Measurements from ENCODE around the gene RITA1.

Gene RITA1

DNA sequence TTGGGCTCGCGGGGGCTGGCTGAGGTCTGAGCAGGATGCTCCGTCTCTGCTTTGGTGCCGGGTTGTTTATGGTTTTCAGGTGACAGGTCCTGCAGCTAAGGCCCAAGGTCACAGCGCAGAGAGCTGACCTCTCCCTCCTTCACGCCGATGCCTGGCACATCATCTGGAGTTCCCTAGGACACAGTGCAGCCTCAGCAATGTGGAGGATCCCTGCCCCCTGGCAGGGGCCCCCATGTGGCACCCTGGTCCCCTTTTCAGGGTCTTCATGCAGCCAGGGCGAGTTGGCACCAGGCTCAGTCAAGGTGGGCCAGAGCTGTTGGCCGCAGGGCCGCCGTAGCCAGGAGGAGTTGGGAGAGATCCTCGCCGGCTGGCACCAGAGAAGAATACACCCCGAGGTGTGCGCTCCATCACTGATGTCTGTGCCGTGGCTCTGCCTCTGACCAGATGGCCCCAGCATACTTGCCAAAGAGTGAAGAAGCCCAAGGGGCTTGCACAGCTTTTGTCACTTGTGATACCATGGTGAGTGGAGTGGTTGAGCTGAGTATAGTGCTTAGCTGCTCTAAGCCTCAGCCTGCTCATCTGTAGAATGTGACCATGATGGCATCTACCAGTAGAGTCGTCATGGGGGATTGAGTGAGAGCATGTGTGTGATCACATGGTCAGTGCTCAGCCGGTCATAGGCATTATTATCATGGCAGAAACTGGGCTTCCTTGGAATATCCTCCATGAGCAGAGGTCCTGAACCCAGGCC lies 46.7 kb downstream of the RITA1 start:
- no peak for DNase-seq

DNA sequence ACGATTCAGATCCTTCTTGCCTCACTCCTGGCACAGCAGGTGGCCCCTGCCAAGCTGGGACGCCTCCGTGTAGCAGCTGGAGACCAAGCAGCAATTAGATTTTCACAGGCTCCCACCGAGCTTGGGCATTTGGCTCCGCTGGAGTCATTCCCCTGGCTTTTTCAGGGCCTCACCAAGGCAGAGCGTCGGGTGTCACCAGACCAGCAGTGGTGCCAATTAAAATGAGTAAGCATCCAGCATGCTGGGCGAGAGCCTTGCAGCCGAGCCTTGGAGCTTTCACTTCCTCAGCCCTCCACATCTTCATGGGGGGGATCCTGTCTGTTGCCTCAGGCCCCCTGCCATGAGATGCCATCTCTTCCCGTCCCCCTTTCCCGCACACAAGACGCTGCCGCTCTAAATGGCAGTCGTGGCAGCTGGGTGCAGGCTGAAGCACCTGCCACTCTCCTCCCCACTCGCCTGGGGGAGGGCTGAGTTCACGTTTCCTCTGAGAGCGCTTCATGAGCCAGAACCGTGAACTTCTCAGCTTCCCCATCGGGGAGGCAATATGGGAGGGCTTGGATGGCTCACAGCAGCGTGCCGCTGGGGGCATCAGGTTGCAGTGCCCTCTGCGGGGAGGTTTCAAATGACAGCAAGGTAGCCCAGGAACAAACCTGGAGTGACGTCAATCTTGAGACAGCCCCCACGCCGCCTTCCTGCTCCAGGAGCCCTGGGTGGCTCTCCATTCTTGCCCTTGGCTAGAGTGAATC lies 47.5 kb downstream of the RITA1 start:
- DNase-seq = peak; percentile 81

DNA sequence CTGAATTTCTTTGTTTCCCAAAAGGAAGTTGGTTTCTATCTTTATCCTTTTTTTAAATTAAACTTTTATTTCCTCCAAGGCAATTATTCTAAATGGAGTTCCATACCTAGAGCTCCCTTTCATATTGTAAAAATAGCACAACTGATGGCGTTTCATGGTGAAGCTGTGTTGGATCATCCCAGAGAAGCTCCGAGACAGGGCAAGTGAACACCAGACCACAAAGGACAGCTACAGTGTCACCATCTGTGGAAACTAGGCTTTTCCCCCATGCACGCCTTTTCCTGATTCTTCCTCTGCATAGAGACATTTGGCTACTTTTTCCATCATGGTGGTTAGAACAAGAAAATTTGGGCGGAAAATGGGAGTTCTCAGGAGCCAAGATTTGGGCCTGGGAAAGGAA lies 48.4 kb downstream of the RITA1 start:
- no peak for DNase-seq

DNA sequence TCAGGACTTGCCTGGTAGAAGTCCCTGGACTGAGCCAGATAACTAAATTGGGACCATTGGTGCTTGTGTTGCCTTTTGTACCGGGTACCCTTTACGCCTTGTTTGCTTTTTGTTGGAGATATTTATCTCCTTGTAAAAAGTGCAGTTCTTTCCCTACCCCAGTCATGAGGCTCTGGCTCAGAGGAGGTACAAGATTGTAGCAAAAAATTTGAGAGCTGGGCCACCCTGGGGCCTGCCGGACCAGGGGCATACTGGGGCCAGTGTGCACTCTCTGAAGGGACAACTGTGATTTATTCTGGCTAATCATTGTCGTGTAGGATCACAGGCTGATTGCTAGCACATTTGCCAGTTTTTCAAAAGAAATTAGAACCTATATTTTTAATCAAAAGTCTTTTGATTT lies 49.0 kb downstream of the RITA1 start:
- no peak for DNase-seq

DNA sequence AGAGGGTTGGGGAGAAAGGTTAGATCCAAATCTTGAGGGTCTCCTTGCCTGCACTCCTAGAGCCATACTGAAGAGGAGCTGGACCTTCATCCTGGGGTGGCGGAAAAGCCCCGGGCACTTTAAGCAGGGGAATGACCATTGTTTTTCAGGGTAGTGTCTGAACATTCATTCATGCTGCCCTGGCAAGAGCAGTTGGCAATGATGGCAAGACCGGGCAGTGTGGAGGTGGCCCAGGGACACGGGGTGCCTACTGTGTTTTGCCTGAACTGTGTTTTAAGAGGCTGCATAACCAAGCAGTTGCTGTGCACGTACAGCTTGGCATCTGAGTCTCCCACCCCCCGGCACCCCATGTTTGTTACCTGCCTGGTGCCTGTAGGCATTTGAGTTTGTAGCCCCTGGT lies 50.5 kb downstream of the RITA1 start:
- DNase-seq = no peak

DNA sequence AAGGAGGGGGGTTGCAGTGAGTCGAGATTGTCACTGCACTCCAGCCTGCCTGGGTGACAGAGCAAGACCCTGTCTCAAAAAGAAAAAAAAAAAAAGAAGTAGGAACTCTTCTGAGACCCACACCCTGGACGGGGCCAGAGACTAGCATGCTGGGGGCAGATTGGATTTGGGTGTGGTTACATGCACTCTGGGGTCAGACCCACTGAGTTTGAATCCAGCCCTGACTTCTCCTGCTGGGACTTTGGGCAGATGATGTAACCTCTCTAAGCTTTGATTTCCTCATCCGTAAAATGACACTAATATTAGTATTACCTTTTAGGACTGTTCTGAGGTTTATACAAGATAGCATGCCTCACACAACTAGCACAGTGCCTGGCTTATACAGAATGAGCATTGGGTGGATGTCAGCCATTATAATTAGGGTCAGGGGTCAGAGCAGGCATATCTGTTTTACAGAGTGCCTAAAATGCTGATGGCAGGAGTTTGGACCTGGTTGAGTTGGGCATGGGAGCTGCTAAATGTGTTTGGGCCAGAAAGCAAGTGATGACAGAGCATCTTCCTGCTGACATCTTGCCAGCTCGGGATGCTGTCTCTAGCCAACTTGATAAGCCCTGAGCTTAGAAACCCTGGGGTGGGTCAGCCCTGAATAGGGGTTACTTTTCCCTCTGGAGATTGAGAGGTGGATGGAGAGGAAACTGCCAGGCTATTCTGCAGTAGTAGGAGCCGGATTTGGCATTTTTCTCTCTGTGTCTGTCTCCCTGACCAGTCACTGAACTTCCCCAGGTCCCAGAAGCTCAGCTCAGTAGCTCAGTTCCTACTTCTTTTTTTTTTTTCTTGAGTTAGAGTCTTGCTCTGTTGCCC lies 51.2 kb downstream of the RITA1 start:
- DNase-seq = no peak

DNA sequence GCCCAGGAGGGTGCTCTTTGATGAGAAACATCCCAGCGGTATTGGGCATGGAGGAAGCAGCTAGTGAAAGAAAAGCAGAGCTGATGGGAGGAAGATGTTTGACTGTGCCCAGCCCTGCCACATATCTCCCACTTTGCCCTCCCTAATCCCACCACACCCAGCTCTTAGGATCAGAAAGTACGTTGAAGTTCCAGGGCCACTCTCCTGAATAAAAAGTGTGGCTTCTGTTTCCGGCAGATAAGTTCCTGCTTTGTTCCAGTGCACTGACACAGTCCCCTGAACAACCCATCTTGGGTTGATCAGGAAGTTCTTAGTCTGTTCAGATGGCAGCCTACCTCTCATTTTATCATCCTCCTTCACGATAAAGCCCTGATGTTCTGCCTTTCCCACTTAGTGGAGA lies 52.2 kb downstream of the RITA1 start:
- DNase-seq = no peak

DNA sequence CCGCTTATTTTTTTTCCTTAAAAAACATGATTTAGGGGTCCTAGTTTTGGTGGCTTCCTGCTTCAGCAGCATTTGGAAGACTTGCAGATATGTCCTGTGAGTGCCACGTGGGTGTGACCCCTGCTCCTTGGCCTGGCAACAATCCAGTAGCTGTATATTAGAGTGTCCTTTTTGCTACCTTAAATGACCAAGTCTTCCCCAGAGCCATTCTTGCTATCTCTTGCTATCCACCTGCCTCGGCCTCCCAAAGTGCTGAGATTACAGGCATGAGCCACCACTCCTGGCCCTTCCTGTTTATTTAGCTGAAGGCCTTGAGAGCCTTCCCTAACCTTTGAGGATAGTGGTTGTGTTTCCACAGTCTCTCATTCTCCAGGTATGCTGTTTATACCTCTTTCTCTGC lies 52.8 kb downstream of the RITA1 start:
- DNase-seq = no peak

DNA sequence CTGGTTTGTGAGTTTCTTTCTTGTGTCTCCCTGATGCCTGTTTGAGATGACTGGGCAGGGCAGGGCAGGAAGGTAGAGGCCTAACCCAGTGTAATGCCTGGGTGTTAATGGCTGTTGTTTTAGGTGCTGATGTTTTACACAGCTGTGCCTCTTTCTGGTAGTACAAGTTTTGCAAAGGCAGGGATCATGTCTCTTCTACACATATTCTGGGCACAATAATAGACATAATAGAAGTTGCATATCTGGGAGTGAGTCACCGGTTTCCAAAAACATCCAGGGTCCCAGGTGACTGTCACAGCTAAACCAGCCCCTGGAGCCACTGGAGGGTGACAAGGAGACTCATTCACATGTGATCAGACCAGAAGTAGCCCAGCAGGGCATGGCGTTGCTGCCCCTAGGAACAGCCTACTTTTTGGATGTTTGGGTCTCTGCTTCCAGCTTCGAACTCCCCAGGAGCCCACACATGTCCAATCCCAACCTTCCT lies 53.8 kb downstream of the RITA1 start:
- DNase-seq = no peak

DNA sequence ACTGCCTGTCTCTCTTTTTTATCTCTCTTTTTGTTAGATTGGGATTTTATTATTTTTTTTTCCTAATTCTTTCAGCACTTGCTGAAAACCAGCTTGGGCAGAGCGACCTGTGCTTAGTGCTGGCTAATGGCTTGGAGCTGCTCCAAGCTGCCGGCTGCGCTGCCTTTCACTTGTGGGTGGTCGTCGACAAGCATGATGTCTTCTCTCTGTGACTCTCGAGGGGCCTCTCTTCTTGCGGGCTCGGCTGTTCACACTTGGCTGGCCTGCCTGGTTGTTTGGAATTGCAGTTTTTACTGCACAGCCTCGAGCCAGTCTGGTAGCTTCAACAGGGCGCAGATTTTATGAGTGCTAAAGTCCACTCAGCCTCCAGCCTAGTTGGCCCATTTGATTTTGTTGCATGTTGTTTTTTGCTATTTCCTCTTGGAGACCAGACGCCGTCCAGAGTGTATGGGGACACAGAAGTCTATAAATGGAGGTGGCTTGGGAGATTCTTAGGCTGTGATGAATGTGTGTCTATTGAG lies 54.4 kb downstream of the RITA1 start:
- DNase-seq = peak; percentile 24

DNA sequence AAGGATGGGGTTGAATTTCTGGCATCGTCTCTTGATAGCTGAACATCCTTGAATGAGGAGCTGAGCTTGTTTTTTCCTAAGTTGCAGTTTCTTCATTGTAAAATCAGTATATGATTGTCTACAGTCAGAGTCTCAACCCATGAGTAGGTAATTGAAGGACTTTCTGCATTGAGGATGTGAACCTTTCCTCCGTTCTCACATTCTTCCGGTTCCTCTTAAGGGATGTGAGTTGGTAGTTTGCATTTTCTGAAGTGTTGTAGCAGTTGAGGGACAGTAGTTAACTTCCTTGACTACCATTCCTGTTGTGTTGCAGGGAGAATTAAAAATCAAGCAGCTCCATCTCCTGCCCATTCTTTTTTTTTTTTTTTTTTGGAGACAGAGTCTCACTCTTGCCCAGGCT lies 54.9 kb downstream of the RITA1 start:
- DNase-seq = no peak

DNA sequence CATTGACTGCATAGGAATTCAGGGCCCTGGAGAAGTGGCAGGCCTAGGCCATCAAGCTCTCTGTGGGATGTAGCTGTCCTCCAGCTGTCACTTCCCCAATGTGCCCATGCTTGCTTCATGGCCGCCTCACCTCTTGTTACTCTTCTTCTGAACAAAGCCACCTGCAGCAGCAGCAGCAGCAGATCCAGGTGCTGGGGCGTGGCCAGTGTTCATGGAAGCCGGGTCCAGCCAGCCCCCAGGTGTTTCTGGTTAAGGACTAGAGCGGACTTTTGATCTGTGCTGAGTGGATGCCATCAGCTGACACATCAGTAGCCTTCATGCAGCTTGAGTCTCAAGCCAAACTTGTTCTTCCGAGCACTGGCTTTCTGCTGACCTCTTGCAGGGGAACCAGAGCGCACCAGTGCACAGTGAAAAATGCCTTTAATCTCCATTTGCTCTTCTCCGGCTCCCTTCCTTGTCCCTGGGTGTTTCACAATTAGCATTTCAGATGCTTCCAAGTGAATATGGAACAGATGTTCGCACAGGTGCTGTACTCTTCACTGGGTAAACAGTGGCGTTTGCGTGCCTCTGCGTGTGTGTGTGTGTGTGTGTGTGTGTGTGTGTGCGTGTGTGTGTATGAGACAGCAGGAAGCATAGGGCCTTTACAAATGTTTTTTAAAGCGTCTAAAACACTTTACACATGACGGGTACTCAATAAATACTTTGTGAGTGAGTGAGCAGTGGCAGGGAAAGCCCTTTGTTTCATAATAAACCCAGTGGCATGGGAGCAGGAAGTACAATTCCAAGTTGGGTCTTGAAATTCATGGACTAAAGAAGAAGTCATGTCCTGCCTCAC lies 55.9 kb downstream of the RITA1 start:
- peak; percentile 86 for DNase-seq

Measured in NCI-H1694 treated with DMSO at 0.1 percent for 48 hours (cell line).